ENCODE results near the gene CLEC4D. TPM values are rescaled to one million over a fixed set of nuclear protein-coding genes. Genes with fewer than 3 reads are reported as not detected.

The CLEC4D gene
- total RNA-seq, 1 experiment from 2014 or later: 0.42 TPM

DNA sequence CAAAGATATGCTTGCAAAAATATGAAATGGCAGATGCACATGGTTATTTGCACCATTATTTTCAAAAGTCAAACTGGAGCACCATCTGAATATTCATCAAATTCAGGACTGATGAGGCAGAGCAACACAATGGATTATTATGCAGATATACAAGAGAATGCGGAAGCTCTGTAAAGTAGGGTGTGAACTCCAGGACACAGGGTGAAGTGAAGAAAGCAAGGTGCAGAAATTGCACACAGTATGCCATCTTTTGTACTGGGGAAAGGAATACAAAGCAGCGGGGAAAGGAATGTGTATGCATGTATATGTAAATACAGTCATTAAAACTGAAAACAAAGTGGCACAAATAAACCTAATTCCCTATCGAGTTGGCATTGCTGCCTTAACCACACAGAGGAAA is 50.1 kb downstream of the CLEC4D start:
- Histone ChIP-seq H3K27me3 (ENCODE audit: insufficient read depth, low read length) (no peaks in the 10 kb centered on the region), H2BK20ac (ENCODE audit: low read depth, low read length, poor library complexity, severe bottlenecking) (no peak overlapping the region), H4K20me1 (ENCODE audit: control insufficient read depth, insufficient read depth, insufficient read length) (no peaks in the 10 kb centered on the region), H3K4me1 (ENCODE audit: insufficient read depth, low read length) (no peaks in the 10 kb centered on the region; the same call in 1 of the 2 replicates), H3K9ac (ENCODE audit: extremely low read depth, insufficient read length, low read length) (no peak overlapping the region), H4K91ac (ENCODE audit: insufficient read length, low read depth, low read length) (no peak overlapping the region), H3T11ph (ENCODE audit: low read length) (no peak overlapping the region), H2AFZ (ENCODE audit: low read length) (no peak overlapping the region), H3K14ac (ENCODE audit: insufficient read depth, low read length) (no peak overlapping the region), H4K8ac (replicated peaks; ENCODE audit: insufficient read length, low read depth, low read length) (no peak overlapping the region), H3K4ac (ENCODE audit: low read depth, low read length) (no peak overlapping the region), H3K4me2 (ENCODE audit: insufficient read depth, insufficient read length, low read length) (peak overlapping the region; percentile 27), H2AK5ac (ENCODE audit: insufficient read length, low read length) (no peak overlapping the region), H3K56ac (ENCODE audit: insufficient read length, low read depth, low read length) (no peak overlapping the region), H3K79me2 (ENCODE audit: insufficient read depth, low read length) (no peaks in the 10 kb centered on the region), H2BK120ac (ENCODE audit: low read depth, low read length, poor library complexity, severe bottlenecking) (no peak overlapping the region), H3K9me3 (ENCODE audit: control insufficient read depth, low read depth, low read length) (peaks cover 8% of the 10 kb centered on the region), H4K5ac (ENCODE audit: insufficient read length, low read depth, low read length) (no peak overlapping the region), H2BK12ac (ENCODE audit: insufficient read length, low read depth, low read length) (no peak overlapping the region), H3K23me2 (ENCODE audit: insufficient read length, low read depth, low read length, poor library complexity, severe bottlenecking) (no peaks in the 10 kb centered on the region), H3K23ac (ENCODE audit: insufficient read length, low read depth, low read length) (no peak overlapping the region), H2BK15ac (ENCODE audit: low read depth, low read length) (no peak overlapping the region), H2BK5ac (ENCODE audit: insufficient read length, low read length) (no peak overlapping the region), H3K79me1 (ENCODE audit: insufficient read depth, low read depth, low read length, poor library complexity, severe bottlenecking) (no peaks in the 10 kb centered on the region), H3K18ac (ENCODE audit: insufficient read length, low read depth, low read length) (no peak overlapping the region), H3K27ac (ENCODE audit: insufficient read length, low read depth, low read length) (peak overlapping the region; percentile 28)
- TF ChIP-seq, protein P1, sequence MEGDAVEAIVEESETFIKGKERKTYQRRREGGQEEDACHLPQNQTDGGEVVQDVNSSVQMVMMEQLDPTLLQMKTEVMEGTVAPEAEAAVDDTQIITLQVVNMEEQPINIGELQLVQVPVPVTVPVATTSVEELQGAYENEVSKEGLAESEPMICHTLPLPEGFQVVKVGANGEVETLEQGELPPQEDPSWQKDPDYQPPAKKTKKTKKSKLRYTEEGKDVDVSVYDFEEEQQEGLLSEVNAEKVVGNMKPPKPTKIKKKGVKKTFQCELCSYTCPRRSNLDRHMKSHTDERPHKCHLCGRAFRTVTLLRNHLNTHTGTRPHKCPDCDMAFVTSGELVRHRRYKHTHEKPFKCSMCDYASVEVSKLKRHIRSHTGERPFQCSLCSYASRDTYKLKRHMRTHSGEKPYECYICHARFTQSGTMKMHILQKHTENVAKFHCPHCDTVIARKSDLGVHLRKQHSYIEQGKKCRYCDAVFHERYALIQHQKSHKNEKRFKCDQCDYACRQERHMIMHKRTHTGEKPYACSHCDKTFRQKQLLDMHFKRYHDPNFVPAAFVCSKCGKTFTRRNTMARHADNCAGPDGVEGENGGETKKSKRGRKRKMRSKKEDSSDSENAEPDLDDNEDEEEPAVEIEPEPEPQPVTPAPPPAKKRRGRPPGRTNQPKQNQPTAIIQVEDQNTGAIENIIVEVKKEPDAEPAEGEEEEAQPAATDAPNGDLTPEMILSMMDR (conservative IDR thresholded peaks at IDR 0.05): no peak
- H3K36me3 Mint-ChIP-seq (ENCODE audit: insufficient read depth in 1 of 3, low read depth in 3 of 3): peaks cover 0 to 20% (median 13%) of the 10 kb centered on the region in 3 experiments; a peak in 5 of 7 replicates
- no peaks in the 10 kb centered on the region for H3K27me3 Mint-ChIP-seq (ENCODE audit: low read depth)
- peak overlapping the region in 1 of 3 experiments; percentile 17; a peak in 4 of 7 replicates for H3K27ac Mint-ChIP-seq
- DNase-seq: no peak
- no CpG with 5 or more reads among the region's 3 CpGs for WGBS (ENCODE audit: extremely low coverage, insufficient read length, low lambda C conversion rate)
- no peak overlapping the region; a peak in 1 of 5 replicates for H3K4me3 Mint-ChIP-seq
- H3K9me3 Mint-ChIP-seq: peaks cover 10 to 17% of the 10 kb centered on the region in 2 experiments
- H3K4me1 Mint-ChIP-seq: peaks cover 37 to 38% of the 10 kb centered on the region in 2 experiments
